Measurements from ENCODE around the gene DKC1. TPM values are rescaled to one million over a fixed set of nuclear protein-coding genes. Genes with fewer than 3 reads are reported as not detected.

The DKC1 gene
- total and polyA plus RNA-seq, 2 of the 13 experiments (the other 11 are each of a cell fraction or from before 2014, with no cell fraction given), result 61.6 to 102 TPM

DNA sequence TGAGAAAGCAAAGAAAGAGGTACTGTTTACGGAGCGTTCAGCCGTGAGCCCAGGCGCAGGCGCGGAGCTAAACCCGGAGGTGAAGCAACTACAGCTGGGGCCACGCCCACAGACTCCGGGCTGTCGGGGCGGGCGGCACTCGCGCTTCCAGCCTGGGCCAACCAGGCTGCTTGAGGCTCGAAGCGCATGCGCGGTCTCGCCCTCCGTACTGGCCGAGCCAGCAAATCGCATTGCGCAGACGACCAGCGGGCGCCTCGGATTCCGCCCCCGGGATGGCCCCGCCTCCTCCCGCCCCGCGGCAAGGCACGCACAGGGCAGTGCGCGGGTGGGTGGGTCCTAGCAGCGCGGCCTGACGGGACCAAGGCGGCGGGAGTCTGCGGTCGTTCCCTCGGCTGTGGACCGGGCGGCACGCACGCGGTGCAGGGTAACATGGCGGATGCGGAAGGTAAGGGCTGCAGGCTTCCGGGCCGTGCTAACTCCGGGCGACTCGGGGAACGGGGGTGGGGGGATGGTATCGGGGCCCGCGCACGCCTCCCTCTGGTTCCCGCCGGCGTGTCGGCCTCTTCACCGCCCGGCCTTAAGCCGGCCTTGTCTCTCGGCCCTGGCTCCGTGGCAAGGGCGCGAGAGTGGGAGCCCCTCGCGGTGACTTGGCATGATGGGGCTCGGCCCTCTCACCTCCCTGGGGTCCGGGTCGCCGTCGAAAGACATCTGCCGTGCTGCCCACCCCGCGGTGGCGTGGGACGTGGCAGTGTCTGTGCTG is at the start of gene DKC1 (continued):
- no peak for TF ChIP-seq SIX1 (CRISPR knock-in tag; IDR thresholded peaks at IDR 0.05; ENCODE audit: borderline replicate concordance)
- no peak for TF ChIP-seq ZNF674 (CRISPR knock-in tag; IDR thresholded peaks at IDR 0.05; ENCODE audit: low read depth)
- TF ChIP-seq, protein P1, sequence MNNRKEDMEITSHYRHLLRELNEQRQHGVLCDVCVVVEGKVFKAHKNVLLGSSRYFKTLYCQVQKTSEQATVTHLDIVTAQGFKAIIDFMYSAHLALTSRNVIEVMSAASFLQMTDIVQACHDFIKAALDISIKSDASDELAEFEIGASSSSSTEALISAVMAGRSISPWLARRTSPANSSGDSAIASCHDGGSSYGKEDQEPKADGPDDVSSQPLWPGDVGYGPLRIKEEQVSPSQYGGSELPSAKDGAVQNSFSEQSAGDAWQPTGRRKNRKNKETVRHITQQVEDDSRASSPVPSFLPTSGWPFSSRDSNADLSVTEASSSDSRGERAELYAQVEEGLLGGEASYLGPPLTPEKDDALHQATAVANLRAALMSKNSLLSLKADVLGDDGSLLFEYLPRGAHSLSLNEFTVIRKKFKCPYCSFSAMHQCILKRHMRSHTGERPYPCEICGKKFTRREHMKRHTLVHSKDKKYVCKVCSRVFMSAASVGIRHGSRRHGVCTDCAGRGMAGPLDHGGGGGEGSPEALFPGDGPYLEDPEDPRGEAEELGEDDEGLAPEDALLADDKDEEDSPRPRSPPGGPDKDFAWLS (CRISPR knock-in tag; IDR thresholded peaks at IDR 0.05; ENCODE audit: borderline replicate concordance), result no peak
- TF ChIP-seq, protein P2, sequence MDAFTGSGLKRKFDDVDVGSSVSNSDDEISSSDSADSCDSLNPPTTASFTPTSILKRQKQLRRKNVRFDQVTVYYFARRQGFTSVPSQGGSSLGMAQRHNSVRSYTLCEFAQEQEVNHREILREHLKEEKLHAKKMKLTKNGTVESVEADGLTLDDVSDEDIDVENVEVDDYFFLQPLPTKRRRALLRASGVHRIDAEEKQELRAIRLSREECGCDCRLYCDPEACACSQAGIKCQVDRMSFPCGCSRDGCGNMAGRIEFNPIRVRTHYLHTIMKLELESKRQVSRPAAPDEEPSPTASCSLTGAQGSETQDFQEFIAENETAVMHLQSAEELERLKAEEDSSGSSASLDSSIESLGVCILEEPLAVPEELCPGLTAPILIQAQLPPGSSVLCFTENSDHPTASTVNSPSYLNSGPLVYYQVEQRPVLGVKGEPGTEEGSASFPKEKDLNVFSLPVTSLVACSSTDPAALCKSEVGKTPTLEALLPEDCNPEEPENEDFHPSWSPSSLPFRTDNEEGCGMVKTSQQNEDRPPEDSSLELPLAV (CRISPR knock-in tag; conservative IDR thresholded peaks at IDR 0.05; ENCODE audit: low read depth), result no peak
- TF ChIP-seq RFX3 (CRISPR knock-in tag; IDR thresholded peaks at IDR 0.05), result no peak
- no peak for TF ChIP-seq GPN1 (CRISPR knock-in tag; IDR thresholded peaks at IDR 0.05; ENCODE audit: borderline replicate concordance)
- no peak for TF ChIP-seq RARA (CRISPR knock-in tag; IDR thresholded peaks at IDR 0.05)
- TF ChIP-seq ZNF3 (CRISPR knock-in tag; IDR thresholded peaks at IDR 0.05), result no peak
- no peak for TF ChIP-seq RAD51 (IDR thresholded peaks at IDR 0.05; ENCODE audit: borderline replicate concordance)
- TF ChIP-seq JUNB (CRISPR knock-in tag; IDR thresholded peaks at IDR 0.05; ENCODE audit: borderline replicate concordance), result no peak
- TF ChIP-seq, protein P3, sequence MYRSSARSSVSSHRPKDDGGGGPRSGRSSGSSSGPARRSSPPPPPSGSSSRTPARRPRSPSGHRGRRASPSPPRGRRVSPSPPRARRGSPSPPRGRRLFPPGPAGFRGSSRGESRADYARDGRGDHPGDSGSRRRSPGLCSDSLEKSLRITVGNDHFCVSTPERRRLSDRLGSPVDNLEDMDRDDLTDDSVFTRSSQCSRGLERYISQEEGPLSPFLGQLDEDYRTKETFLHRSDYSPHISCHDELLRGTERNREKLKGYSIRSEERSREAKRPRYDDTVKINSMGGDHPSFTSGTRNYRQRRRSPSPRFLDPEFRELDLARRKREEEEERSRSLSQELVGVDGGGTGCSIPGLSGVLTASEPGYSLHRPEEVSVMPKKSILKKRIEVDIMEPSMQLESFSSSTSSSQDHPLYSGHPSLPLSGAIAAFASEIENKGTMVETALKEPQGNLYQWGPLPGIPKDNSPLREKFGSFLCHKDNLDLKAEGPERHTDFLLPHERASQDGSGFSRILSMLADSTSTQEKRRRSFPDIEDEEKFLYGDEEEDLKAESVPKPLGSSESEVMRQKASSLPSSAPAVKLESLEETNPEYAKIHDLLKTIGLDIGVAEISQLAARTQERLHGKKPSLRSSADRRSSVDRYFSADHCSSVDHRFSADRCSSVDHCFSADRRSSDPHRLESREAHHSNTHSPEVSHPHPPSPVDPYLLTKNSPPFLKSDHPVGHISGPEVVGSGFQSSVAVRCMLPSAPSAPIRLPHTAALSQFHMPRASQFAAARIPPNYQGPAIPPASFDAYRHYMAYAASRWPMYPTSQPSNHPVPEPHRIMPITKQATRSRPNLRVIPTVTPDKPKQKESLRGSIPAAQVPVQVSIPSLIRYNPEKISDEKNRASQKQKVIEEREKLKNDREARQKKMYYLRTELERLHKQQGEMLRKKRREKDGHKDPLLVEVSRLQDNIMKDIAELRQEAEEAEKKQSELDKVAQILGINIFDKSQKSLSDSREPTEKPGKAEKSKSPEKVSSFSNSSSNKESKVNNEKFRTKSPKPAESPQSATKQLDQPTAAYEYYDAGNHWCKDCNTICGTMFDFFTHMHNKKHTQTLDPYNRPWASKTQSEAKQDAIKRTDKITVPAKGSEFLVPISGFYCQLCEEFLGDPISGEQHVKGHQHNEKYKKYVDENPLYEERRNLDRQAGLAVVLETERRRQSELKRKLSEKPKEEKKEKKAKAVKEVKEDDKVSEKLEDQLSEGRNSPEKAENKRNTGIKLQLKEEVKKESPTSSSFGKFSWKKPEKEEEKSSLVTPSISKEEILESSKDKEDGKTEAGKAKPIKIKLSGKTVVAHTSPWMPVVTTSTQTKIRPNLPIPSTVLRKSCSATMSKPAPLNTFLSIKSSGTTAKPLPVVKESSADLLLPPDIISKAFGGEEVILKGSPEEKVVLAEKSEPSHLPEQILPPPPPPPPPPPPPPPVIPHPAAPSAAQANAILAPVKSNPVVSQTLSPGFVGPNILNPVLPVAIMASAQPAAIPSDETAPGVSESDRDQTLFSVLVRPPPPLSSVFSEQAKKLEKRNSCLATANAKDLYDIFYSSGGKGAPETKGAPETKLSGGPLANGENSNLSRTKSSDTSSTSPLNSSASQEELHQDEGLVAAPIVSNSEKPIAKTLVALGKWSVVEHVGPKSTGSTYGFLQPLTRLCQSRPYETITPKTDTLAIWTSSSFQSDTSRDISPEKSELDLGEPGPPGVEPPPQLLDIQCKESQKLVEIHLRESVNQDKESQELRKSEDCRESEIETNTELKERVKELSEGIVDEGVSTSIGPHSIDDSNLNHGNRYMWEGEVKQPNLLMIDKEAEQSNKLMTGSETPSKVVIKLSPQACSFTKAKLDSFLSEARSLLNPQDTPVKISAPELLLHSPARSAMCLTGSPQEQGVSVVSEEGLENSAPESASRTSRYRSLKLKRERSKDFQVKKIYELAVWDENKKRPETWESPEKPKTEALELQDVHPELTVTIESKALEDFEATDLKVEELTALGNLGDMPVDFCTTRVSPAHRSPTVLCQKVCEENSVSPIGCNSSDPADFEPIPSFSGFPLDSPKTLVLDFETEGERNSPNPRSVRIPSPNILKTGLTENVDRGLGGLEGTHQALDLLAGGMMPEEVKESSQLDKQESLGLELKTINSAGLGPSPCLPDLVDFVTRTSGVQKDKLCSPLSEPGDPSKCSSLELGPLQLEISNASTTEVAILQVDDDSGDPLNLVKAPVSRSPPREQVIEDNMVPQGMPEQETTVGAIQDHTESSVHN (CRISPR knock-in tag; IDR thresholded peaks at IDR 0.05), result no peak
- TF ChIP-seq MTF1 (CRISPR knock-in tag; IDR thresholded peaks at IDR 0.05), result no peak
- no peak for TF ChIP-seq ATF1 (CRISPR knock-in tag; IDR thresholded peaks at IDR 0.05)
- TF ChIP-seq REL (CRISPR knock-in tag; conservative IDR thresholded peaks at IDR 0.05), result no peak
- TF ChIP-seq, protein P4, sequence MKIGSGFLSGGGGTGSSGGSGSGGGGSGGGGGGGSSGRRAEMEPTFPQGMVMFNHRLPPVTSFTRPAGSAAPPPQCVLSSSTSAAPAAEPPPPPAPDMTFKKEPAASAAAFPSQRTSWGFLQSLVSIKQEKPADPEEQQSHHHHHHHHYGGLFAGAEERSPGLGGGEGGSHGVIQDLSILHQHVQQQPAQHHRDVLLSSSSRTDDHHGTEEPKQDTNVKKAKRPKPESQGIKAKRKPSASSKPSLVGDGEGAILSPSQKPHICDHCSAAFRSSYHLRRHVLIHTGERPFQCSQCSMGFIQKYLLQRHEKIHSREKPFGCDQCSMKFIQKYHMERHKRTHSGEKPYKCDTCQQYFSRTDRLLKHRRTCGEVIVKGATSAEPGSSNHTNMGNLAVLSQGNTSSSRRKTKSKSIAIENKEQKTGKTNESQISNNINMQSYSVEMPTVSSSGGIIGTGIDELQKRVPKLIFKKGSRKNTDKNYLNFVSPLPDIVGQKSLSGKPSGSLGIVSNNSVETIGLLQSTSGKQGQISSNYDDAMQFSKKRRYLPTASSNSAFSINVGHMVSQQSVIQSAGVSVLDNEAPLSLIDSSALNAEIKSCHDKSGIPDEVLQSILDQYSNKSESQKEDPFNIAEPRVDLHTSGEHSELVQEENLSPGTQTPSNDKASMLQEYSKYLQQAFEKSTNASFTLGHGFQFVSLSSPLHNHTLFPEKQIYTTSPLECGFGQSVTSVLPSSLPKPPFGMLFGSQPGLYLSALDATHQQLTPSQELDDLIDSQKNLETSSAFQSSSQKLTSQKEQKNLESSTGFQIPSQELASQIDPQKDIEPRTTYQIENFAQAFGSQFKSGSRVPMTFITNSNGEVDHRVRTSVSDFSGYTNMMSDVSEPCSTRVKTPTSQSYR (CRISPR knock-in tag; IDR thresholded peaks at IDR 0.05; ENCODE audit: borderline replicate concordance), result no peak

All from HepG2 (cell line).